SK-N-SH (cell line): ENCODE results near the gene GNL3. TPM values are rescaled to one million over a fixed set of nuclear protein-coding genes. Genes with fewer than 3 reads are reported as not detected.

Experiments
- CTCF ChIA-PET: fragments of 300-600, 350-600 bp; formaldehyde crosslinking; extraction: SDS; loops from one replicate; lab custom pipeline; 2021; lab: Yijun Ruan, JAX
- POLR2A ChIA-PET: fragments of 350-600 bp; sonication (Branson Sonifier 250); formaldehyde crosslinking; extraction: SDS; loops from one replicate; lab custom pipeline; 2020; ENCODE audit warnings: antibody characterized with exemption, inconsistent platforms; lab: Yijun Ruan, JAX
- DNase-seq: peaks from one replicate; pipeline ENCODE4 v3.0.0; 2012
- H2AFZ ChIP-seq: fragments of 200-600 bp; sonication (generic); 2 replicates; pipeline ENCODE4 v1.8.1; 2016; ENCODE audit warnings: antibody characterized with exemption, mild to moderate bottlenecking, low read depth
- H3F3A ChIP-seq: fragments of 200-600 bp; sonication (generic); replicated peaks from 2 replicates; pipeline ENCODE3; 2016; ENCODE audit warnings: antibody characterized with exemption, mild to moderate bottlenecking; ENCODE audit not compliant: insufficient read depth
- H3K27ac ChIP-seq, 2 experiments: fragments of 200-500 bp in 1 of 2; fragments of 200-600 bp in 1 of 2; sonication (Bioruptor generic) in 1 of 2; sonication (generic), shearing (Covaris generic) in 1 of 2; 2 replicates each; pipeline versions ENCODE4 v1.5.1 to v1.6.1; 2014 to 2016; ENCODE audit warnings: low read depth in 2 of 2, inconsistent platforms in 1 of 2, low read length in 1 of 2, mild to moderate bottlenecking in 1 of 2, mixed read lengths in 1 of 2
- H3K27me3 ChIP-seq: fragments of 200-600 bp; sonication (generic), shearing (Covaris generic); 2 replicates; pipeline ENCODE4 v1.6.1; 2016; ENCODE audit warnings: mixed run types; ENCODE audit not compliant: insufficient read depth
- H3K36me3 ChIP-seq, 2 experiments: fragments of 200-500 bp in 1 of 2; fragments of 200-600 bp in 1 of 2; sonication (Bioruptor generic) in 1 of 2; sonication (generic) in 1 of 2; replicated peaks in 1 of 2; 2 replicates each; pipeline versions ENCODE3 to v1.5.1; 2014 to 2016; ENCODE audit warnings: low read length in 1 of 2, mild to moderate bottlenecking in 1 of 2; ENCODE audit not compliant: insufficient read depth in 2 of 2, control insufficient read depth in 1 of 2
- H3K4me1 ChIP-seq, 2 experiments: fragments of 200-500 bp in 1 of 2; fragments of 200-600 bp in 1 of 2; sonication (Bioruptor generic) in 1 of 2; sonication (generic), shearing (Covaris generic) in 1 of 2; 2 replicates each; pipeline versions ENCODE4 v1.5.1 to v1.6.1; 2014 to 2016; ENCODE audit warnings: low read depth in 1 of 2, low read length in 1 of 2, mixed run types in 1 of 2; ENCODE audit not compliant: insufficient read depth in 2 of 2, control insufficient read depth in 1 of 2
- H3K4me2 ChIP-seq: fragments of 200-600 bp; sonication (generic), shearing (Covaris generic); 2 replicates; pipeline ENCODE4 v1.6.1; 2017; ENCODE audit warnings: mixed run types
- H3K4me3 ChIP-seq, 2 experiments: fragments of 200-500 bp in 1 of 2; fragments of 200-600 bp in 1 of 2; sonication (Bioruptor generic) in 1 of 2; sonication (generic), shearing (Covaris generic) in 1 of 2; 2 replicates each; pipeline versions ENCODE4 v1.5.1 to v1.8.1; 2014 to 2016; ENCODE audit warnings: low read depth in 2 of 2, inconsistent platforms in 1 of 2, low read length in 1 of 2, mild to moderate bottlenecking in 1 of 2, mixed read lengths in 1 of 2, moderate library complexity in 1 of 2
- H3K79me2 ChIP-seq: fragments of 200-600 bp; sonication (generic); 2 replicates; pipeline ENCODE4 v1.8.1; 2017; ENCODE audit warnings: mild to moderate bottlenecking; ENCODE audit not compliant: insufficient read depth
- H3K9ac ChIP-seq: fragments of 200-600 bp; sonication (generic); 2 replicates; pipeline ENCODE4 v1.6.1; 2017; ENCODE audit warnings: mixed run types
- H3K9me2 ChIP-seq: fragments of 200-600 bp; sonication (generic); 2 replicates; pipeline ENCODE4 v1.6.1; 2017; ENCODE audit warnings: mixed run types
- H3K9me3 ChIP-seq: fragments of 200-600 bp; sonication (generic); 2 replicates; pipeline ENCODE4 v1.6.1; 2017; ENCODE audit warnings: mixed run types, mild to moderate bottlenecking, moderate library complexity
- H4K20me1 ChIP-seq: fragments of 200-600 bp; sonication (generic); 2 replicates; pipeline ENCODE4 v1.6.1; 2017; ENCODE audit warnings: mild to moderate bottlenecking, mixed run types; ENCODE audit not compliant: insufficient read depth
- CHD2 ChIP-seq: fragments of 150-350 bp; IDR thresholded peaks from 2 replicates; pipeline ENCODE4 v1.6.1; 2018; ENCODE audit warnings: low read length; ENCODE audit not compliant: partially characterized antibody
- ELF1 ChIP-seq: IDR thresholded peaks from 2 replicates; pipeline ENCODE4 v1.4.0; 2012
- EP300 ChIP-seq, 2 experiments: IDR thresholded peaks; 2 replicates each; pipeline versions ENCODE4 v1.4.0 to v1.6.1; 2012; ENCODE audit warnings: borderline replicate concordance in 1 of 2, low read depth in 1 of 2, low read length in 1 of 2
- FOXJ3 ChIP-seq: sonication (generic); formaldehyde crosslinking; IDR thresholded peaks from 2 replicates; pipeline ENCODE4 v1.5.1; 2020; ENCODE audit warnings: mild to moderate bottlenecking, missing genetic modification reagents
- FOXM1 ChIP-seq: IDR thresholded peaks from 2 replicates; pipeline ENCODE4 v1.4.0; 2012; ENCODE audit warnings: low read depth, mild to moderate bottlenecking
- GATA2 ChIP-seq: sonication (generic); formaldehyde crosslinking; IDR thresholded peaks from 2 replicates; pipeline ENCODE4 v1.5.0; 2020; ENCODE audit warnings: mild to moderate bottlenecking, missing genetic modification reagents
- MEF2A ChIP-seq: IDR thresholded peaks from 2 replicates; pipeline ENCODE4 v1.4.0; 2012; ENCODE audit warnings: low read depth, borderline replicate concordance
- NFIC ChIP-seq: IDR thresholded peaks from 2 replicates; pipeline ENCODE4 v1.4.0; 2012; ENCODE audit warnings: borderline replicate concordance
- NRF1 ChIP-seq: IDR thresholded peaks from 2 replicates; pipeline ENCODE4 v1.6.1; 2012; ENCODE audit warnings: low read depth, mild to moderate bottlenecking, low read length
- RCOR1 ChIP-seq: fragments of 150-350 bp; IDR thresholded peaks from 2 replicates; pipeline ENCODE4 v1.6.1; 2017; ENCODE audit warnings: antibody characterized with exemption, low read length
- RFX5 ChIP-seq: IDR thresholded peaks from 2 replicates; pipeline ENCODE4 v1.6.1; 2012; ENCODE audit warnings: mild to moderate bottlenecking, improper control_type of control experiment, low read length
- RXRA ChIP-seq: IDR thresholded peaks from 2 replicates; pipeline ENCODE4 v1.4.0; 2012; ENCODE audit warnings: low read depth, mild to moderate bottlenecking, borderline replicate concordance
- TEAD4 ChIP-seq: IDR thresholded peaks from 2 replicates; pipeline ENCODE4 v1.4.0; 2012; ENCODE audit warnings: mild to moderate bottlenecking, borderline replicate concordance; ENCODE audit not compliant: insufficient read depth
- WGBS: methylation state at CpG from one replicate; pipeline ENCODE4 v1.1.6; 2017; ENCODE audit warnings: low lambda C conversion rate; 5-methylcytosine and 5-hydroxymethylcytosine counted together
- polyA plus RNA-seq, 3 experiments: library from polyadenylated mRNA; depleted of rRNA; stranded (reverse); fragments of >200 nt; gene quantifications; 2 replicates each; pipeline ENCODE4 v1.2.3, GENCODE V29; 2012
- TF ChIP-seq, protein P1 (sequence below): IDR thresholded peaks from 2 replicates; pipeline ENCODE4 v1.4.0; 2012; ENCODE audit warnings: low read depth
- TF ChIP-seq, protein P2 (sequence below): fragments of 200-600 bp; sonication (generic); IDR thresholded peaks from 2 replicates; pipeline ENCODE4 v1.6.1; 2017; ENCODE audit warnings: antibody characterized with exemption, mild to moderate bottlenecking, moderate library complexity
- TF ChIP-seq, protein P3 (sequence below): IDR thresholded peaks from 2 replicates; pipeline ENCODE4 v1.4.0; 2012; ENCODE audit warnings: low read depth, borderline replicate concordance
- TF ChIP-seq, protein P4 (sequence below): IDR thresholded peaks from 2 replicates; pipeline ENCODE4 v1.6.1; 2012; ENCODE audit warnings: mild to moderate bottlenecking, low read depth, low read length, moderate library complexity

Gene GNL3
- polyA plus RNA-seq, 1 of the 3 experiments (the other 2 are of a cell fraction): 55.0 TPM

DNA sequence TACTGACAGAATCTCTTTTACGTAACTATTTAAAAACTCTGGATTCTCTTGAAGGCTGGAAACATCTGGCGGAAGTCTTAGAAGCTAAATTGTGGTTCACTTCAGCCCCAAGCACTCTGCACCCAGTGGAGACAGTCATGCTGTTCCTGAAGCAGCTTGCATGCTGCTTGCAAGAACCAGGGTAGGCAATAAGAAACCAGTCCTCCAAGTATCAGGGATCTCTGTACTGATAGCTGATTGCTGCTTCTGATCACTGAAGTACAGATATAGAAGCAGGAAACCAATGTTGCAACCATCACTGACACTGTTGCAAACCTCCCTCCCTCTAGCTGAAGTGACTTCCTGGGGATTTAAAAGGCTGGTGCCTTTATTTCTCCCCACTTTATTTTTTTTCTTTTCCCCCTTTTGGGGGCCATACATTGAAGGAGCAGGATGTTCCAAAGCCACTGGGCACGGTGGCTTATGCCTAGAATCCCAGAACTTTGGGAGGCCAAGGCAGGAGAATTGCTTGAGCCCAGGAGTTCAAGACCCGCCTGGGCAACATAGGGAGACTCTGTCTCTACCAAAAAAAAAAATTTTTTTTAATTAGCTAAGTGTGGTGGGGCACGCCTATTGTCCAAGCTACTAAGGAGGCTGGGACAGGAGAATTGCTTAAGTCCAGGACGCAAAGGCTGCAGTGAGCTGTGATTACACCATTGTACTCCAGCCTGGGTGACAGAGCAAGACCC is 35.3 kb downstream of the GNL3 start:
- ChIA-PET POLR2A (no interaction called here), CTCF (interaction anchor here (0.6 kb wide), 1 partner anchor 787 kb away, joined by 3 read pairs; no protein-coding TSS in a partner anchor)
- WGBS: 91% methylated on average over 6 of the region's 6 CpGs
- Histone ChIP-seq H3K79me2 (no peaks in the 10 kb centered on the region), H3K27me3 (no peaks in the 10 kb centered on the region), H3K9me3 (peaks cover 4% of the 10 kb centered on the region; the same call in 1 of the 2 replicates), H3K4me1 (no peaks in the 10 kb centered on the region), H3F3A (no peaks in the 10 kb centered on the region), H3K27ac (no peak overlapping the region), H3K36me3 (peaks cover 0 to 28% of the 10 kb centered on the region in 2 experiments), H3K4me3 (no peak overlapping the region), H3K9ac (no peak overlapping the region), H2AFZ (no peak overlapping the region), H3K4me2 (no peak overlapping the region), H3K9me2 (no peaks in the 10 kb centered on the region), H4K20me1 (no peaks in the 10 kb centered on the region)
- DNase-seq: no peak
- TF ChIP-seq RXRA (no peak), RCOR1 (no peak), GATA2 (CRISPR knock-in tag) (no peak), ELF1 (no peak), FOXM1 (no peak), MEF2A (no peak), RFX5 (no peak), NRF1 (no peak), EP300 (IDR thresholded peaks at IDR 0.05; ENCODE audit: borderline replicate concordance in 1 of 2, low read depth in 1 of 2, low read length in 1 of 2) (no peak), NFIC (no peak)
- TF ChIP-seq, protein P1, sequence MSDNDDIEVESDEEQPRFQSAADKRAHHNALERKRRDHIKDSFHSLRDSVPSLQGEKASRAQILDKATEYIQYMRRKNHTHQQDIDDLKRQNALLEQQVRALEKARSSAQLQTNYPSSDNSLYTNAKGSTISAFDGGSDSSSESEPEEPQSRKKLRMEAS: no peak
- TF ChIP-seq, protein P2, sequence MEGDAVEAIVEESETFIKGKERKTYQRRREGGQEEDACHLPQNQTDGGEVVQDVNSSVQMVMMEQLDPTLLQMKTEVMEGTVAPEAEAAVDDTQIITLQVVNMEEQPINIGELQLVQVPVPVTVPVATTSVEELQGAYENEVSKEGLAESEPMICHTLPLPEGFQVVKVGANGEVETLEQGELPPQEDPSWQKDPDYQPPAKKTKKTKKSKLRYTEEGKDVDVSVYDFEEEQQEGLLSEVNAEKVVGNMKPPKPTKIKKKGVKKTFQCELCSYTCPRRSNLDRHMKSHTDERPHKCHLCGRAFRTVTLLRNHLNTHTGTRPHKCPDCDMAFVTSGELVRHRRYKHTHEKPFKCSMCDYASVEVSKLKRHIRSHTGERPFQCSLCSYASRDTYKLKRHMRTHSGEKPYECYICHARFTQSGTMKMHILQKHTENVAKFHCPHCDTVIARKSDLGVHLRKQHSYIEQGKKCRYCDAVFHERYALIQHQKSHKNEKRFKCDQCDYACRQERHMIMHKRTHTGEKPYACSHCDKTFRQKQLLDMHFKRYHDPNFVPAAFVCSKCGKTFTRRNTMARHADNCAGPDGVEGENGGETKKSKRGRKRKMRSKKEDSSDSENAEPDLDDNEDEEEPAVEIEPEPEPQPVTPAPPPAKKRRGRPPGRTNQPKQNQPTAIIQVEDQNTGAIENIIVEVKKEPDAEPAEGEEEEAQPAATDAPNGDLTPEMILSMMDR: no peak

DNA sequence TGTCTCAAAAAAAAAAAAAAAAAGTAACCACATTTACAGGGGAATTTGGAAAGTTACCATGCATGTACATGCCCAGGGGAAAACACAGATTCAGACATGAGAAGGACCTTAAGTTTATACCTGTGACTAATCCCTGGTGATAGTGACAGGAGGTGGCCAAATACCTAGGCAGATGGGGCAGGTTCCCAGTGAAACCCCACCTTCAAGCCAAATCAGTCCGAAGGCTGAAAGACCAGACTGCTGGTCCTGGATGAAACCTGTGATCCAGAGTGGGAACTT is 35.8 kb downstream of the GNL3 start:
- Histone ChIP-seq H3K4me3 (no peak overlapping the region), H3K4me1 (no peaks in the 10 kb centered on the region), H3F3A (no peaks in the 10 kb centered on the region), H3K9me2 (no peaks in the 10 kb centered on the region), H3K9ac (no peak overlapping the region), H2AFZ (no peak overlapping the region), H4K20me1 (no peaks in the 10 kb centered on the region), H3K79me2 (no peaks in the 10 kb centered on the region), H3K4me2 (no peak overlapping the region), H3K9me3 (peaks cover 4% of the 10 kb centered on the region; the same call in 1 of the 2 replicates), H3K27ac (no peak overlapping the region), H3K27me3 (no peaks in the 10 kb centered on the region), H3K36me3 (peaks cover 0 to 28% of the 10 kb centered on the region in 2 experiments)
- WGBS: 100% methylated on average over 1 of the region's 1 CpG
- POLR2A ChIA-PET: no interaction called here
- TF ChIP-seq FOXJ3 (CRISPR knock-in tag) (no peak), TEAD4 (no peak), CHD2 (no peak), EP300 (IDR thresholded peaks at IDR 0.05; ENCODE audit: borderline replicate concordance in 1 of 2, low read depth in 1 of 2, low read length in 1 of 2) (no peak)
- TF ChIP-seq, protein P3, sequence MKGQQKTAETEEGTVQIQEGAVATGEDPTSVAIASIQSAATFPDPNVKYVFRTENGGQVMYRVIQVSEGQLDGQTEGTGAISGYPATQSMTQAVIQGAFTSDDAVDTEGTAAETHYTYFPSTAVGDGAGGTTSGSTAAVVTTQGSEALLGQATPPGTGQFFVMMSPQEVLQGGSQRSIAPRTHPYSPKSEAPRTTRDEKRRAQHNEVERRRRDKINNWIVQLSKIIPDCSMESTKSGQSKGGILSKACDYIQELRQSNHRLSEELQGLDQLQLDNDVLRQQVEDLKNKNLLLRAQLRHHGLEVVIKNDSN: no peak
- TF ChIP-seq, protein P4, sequence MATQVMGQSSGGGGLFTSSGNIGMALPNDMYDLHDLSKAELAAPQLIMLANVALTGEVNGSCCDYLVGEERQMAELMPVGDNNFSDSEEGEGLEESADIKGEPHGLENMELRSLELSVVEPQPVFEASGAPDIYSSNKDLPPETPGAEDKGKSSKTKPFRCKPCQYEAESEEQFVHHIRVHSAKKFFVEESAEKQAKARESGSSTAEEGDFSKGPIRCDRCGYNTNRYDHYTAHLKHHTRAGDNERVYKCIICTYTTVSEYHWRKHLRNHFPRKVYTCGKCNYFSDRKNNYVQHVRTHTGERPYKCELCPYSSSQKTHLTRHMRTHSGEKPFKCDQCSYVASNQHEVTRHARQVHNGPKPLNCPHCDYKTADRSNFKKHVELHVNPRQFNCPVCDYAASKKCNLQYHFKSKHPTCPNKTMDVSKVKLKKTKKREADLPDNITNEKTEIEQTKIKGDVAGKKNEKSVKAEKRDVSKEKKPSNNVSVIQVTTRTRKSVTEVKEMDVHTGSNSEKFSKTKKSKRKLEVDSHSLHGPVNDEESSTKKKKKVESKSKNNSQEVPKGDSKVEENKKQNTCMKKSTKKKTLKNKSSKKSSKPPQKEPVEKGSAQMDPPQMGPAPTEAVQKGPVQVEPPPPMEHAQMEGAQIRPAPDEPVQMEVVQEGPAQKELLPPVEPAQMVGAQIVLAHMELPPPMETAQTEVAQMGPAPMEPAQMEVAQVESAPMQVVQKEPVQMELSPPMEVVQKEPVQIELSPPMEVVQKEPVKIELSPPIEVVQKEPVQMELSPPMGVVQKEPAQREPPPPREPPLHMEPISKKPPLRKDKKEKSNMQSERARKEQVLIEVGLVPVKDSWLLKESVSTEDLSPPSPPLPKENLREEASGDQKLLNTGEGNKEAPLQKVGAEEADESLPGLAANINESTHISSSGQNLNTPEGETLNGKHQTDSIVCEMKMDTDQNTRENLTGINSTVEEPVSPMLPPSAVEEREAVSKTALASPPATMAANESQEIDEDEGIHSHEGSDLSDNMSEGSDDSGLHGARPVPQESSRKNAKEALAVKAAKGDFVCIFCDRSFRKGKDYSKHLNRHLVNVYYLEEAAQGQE: no peak
- no peak for DNase-seq
- CTCF ChIA-PET: no interaction called here
